Peyer's patch (tissue), 4 donors: ENCODE data around the gene ZBTB20. TPM values are rescaled to one million over a fixed set of nuclear protein-coding genes. Genes with fewer than 3 reads are reported as not detected.

Source experiments
- DNase-seq, 3 donors: peaks; one replicate each; pipeline ENCODE4 v3.0.0-alpha.2; 2017 to 2019
- H3K27ac ChIP-seq, 4 donors: fragments of 200-600 bp; sonication (generic); one replicate each; pipeline ENCODE4 v1.5.1; 2016 to 2019
- H3K27me3 ChIP-seq, 2 donors: fragments of 200-600 bp; sonication (generic); one replicate each; pipeline ENCODE4 v1.5.1; 2019
- H3K36me3 ChIP-seq, 3 donors: fragments of 200-600 bp; sonication (generic); one replicate each; pipeline ENCODE4 v1.5.1; 2016 to 2019
- H3K4me1 ChIP-seq, 4 donors: fragments of 200-600 bp; sonication (generic); one replicate each; pipeline ENCODE4 v1.5.1; 2016 to 2019
- H3K4me3 ChIP-seq, 4 donors: fragments of 200-600 bp; sonication (generic); 1 replicate in 3 of 4; 2 replicates in 1 of 4; pipeline ENCODE4 v1.5.1; 2016 to 2019; ENCODE audit warnings: mild to moderate bottlenecking in 1 of 4
- H3K9me3 ChIP-seq, 4 donors: fragments of 200-600 bp; sonication (generic); one replicate each; pipeline ENCODE4 v1.5.1; 2016 to 2019; ENCODE audit warnings: mild to moderate bottlenecking in 1 of 4
- CTCF ChIP-seq, 6 experiments: fragments of 450-650 bp in 4 of 6; fragments of 200-600 bp in 2 of 6; sonication (generic) in 1 of 6; IDR thresholded peaks; one replicate each; pipeline ENCODE4 v1.5.1; 2017 to 2019; ENCODE audit warnings: antibody characterized with exemption in 6 of 6, mild to moderate bottlenecking in 3 of 6, moderate library complexity in 1 of 6
- POLR2A ChIP-seq, 2 donors: fragments of 450-650 bp; IDR thresholded peaks; one replicate each; pipeline ENCODE4 v1.5.1; 2017; ENCODE audit warnings: antibody characterized with exemption in 2 of 2, mild to moderate bottlenecking in 2 of 2, moderate library complexity in 2 of 2
- total RNA-seq, 4 donors: library from RNA; depleted of rRNA; stranded (reverse); fragments of >200 nt; gene quantifications; one replicate each; pipeline ENCODE4 v1.1.0, GENCODE V29; 2016

Gene ZBTB20
- total RNA-seq, 4 donors from 2014 or later, result 19.6 to 135 (median 57.2) TPM

- H3K4me1 ChIP-seq, result peaks cover 0 to 6% (median 2%) of the 10 kb centered on the region in 4 donors
- H3K36me3 ChIP-seq, result no peaks in the 10 kb centered on the region
- no peaks in the 10 kb centered on the region for H3K27me3 ChIP-seq
- TF ChIP-seq POLR2A (IDR thresholded peaks at IDR 0.05) (no peak), CTCF (IDR thresholded peaks at IDR 0.05) (no peak)
- no peak for DNase-seq
- H3K27ac ChIP-seq, result no peak overlapping the region
- H3K4me3 ChIP-seq, result no peak overlapping the region
- no peaks in the 10 kb centered on the region for H3K9me3 ChIP-seq
Observed at GRCh38 chr3:114867835-114868503, 279.1 kb downstream of the ZBTB20 start.

- Histone ChIP-seq H3K27ac (no peak overlapping the region), H3K9me3 (no peaks in the 10 kb centered on the region), H3K4me1 (peaks cover 0 to 5% (median under 1%) of the 10 kb centered on the region in 4 donors), H3K36me3 (no peaks in the 10 kb centered on the region), H3K4me3 (no peak overlapping the region), H3K27me3 (no peaks in the 10 kb centered on the region)
- TF ChIP-seq CTCF (IDR thresholded peaks at IDR 0.05), result no peak
- TF ChIP-seq POLR2A (IDR thresholded peaks at IDR 0.05), result no peak
- no peak for DNase-seq
Observed at GRCh38 chr3:114867359-114867758, 279.7 kb downstream of the ZBTB20 start.

GRCh38 chr3:114866430-114866829, 280.7 kb downstream of the ZBTB20 start:
- TF ChIP-seq CTCF (IDR thresholded peaks at IDR 0.05), result no peak
- no peak for TF ChIP-seq POLR2A (IDR thresholded peaks at IDR 0.05)
- no peak overlapping the region for H3K27ac ChIP-seq
- no peaks in the 10 kb centered on the region for H3K36me3 ChIP-seq
- no peaks in the 10 kb centered on the region for H3K27me3 ChIP-seq
- no peak overlapping the region for H3K4me3 ChIP-seq
- H3K4me1 ChIP-seq, result peaks cover 0 to 5% (median 0%) of the 10 kb centered on the region in 4 donors
- DNase-seq, result no peak
- no peaks in the 10 kb centered on the region for H3K9me3 ChIP-seq

GRCh38 chr3:114864970-114865369, 282.1 kb downstream of the ZBTB20 start:
- no peak overlapping the region for H3K4me3 ChIP-seq
- H3K9me3 ChIP-seq, result no peaks in the 10 kb centered on the region
- H3K4me1 ChIP-seq, result peaks cover 0 to 5% (median 0%) of the 10 kb centered on the region in 4 donors
- H3K27ac ChIP-seq, result no peak overlapping the region
- TF ChIP-seq POLR2A (IDR thresholded peaks at IDR 0.05), result no peak
- no peak for TF ChIP-seq CTCF (IDR thresholded peaks at IDR 0.05)
- no peak for DNase-seq
- no peaks in the 10 kb centered on the region for H3K36me3 ChIP-seq
- no peaks in the 10 kb centered on the region for H3K27me3 ChIP-seq

GRCh38 chr3:114863848-114864247, 283.2 kb downstream of the ZBTB20 start:
- Histone ChIP-seq H3K4me3 (peak overlapping the region in 3 of 4 donors; percentile 0 to 26 (median 4)), H3K36me3 (no peaks in the 10 kb centered on the region), H3K27me3 (no peaks in the 10 kb centered on the region), H3K27ac (peak overlapping the region in 1 of 4 donors; percentile 11), H3K9me3 (no peaks in the 10 kb centered on the region), H3K4me1 (peaks cover 0 to 5% (median 0%) of the 10 kb centered on the region in 4 donors)
- TF ChIP-seq POLR2A (IDR thresholded peaks at IDR 0.05), result no peak
- no peak for TF ChIP-seq CTCF (IDR thresholded peaks at IDR 0.05)
- DNase-seq, result no peak
